Measurements from ENCODE around the gene ARPC1B.
"Not testable (repeated sequence)": the region's sequence is repeated elsewhere in the genome, so short reads cannot be mapped to it uniquely, and the experiment has no call there.

Gene ARPC1B

DNA sequence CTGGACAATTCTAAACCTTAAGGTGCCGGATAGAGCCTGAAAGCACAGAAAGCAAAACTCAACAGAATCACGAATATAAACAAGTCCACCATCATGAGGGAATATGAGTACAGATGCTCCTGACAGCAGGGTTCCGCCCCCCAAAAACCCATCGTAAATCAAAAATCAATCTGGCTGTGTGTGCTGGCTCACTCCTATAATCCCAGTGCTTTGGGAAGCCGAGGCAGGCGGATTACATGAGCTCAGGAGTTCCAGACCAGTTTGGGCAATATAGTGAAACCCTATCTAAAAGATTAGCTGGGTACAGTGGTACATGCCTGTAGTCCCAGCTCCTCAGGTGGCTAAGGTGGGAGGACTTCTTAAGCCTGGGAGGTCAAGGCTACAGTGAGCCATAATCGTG lies 46.5 kb downstream of the ARPC1B start:
- no peaks in the 10 kb centered on the region for H3K4me1 ChIP-seq (ENCODE audit: insufficient read depth, low read length)
- no peak overlapping the region for H3K9ac ChIP-seq (ENCODE audit: low read length)
- no peaks in the 10 kb centered on the region for H3K27me3 ChIP-seq (ENCODE audit: control insufficient read depth in 1 of 2, insufficient read depth in 2 of 2, low read length in 2 of 2)
- H3K9me3 ChIP-seq (ENCODE audit: low read length): no peaks in the 10 kb centered on the region
- no peak overlapping the region for H3K4me3 ChIP-seq (ENCODE audit: low read depth in 1 of 2, low read length in 2 of 2)
- no peak overlapping the region for H3K27ac ChIP-seq (ENCODE audit: low read depth, low read length)
- peaks cover 67% of the 10 kb centered on the region for H3K36me3 ChIP-seq (ENCODE audit: insufficient read depth, low read length)

DNA sequence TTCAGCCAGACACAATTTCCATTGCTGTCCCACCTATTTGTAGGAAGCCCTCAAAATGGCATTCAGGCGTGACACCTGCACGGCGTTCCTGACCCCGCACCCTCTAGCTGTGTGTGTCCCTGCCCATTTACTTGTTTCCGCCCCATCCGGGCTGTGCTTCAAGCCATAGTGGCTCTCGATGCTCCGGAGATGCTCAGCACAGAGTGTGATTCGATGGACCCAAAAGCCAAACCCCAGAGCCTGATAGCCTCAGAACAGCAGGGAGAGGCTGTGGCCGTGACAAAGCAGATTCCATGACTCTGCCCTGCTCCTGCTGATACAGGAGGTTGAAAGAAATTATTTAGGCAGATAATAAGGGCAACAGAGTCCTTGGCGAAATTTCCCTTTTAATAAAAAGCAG lies 47.7 kb downstream of the ARPC1B start:
- H3K27me3 ChIP-seq (ENCODE audit: control insufficient read depth in 1 of 2, insufficient read depth in 2 of 2, low read length in 2 of 2): no peaks in the 10 kb centered on the region
- no peak overlapping the region for H3K4me3 ChIP-seq (ENCODE audit: low read depth in 1 of 2, low read length in 2 of 2)
- no peaks in the 10 kb centered on the region for H3K9me3 ChIP-seq (ENCODE audit: low read length)
- no peak overlapping the region for H3K27ac ChIP-seq (ENCODE audit: low read depth, low read length)
- H3K9ac ChIP-seq (ENCODE audit: low read length): no peak overlapping the region
- H3K36me3 ChIP-seq (ENCODE audit: insufficient read depth, low read length): peaks cover 55% of the 10 kb centered on the region
- H3K4me1 ChIP-seq (ENCODE audit: insufficient read depth, low read length): no peaks in the 10 kb centered on the region

DNA sequence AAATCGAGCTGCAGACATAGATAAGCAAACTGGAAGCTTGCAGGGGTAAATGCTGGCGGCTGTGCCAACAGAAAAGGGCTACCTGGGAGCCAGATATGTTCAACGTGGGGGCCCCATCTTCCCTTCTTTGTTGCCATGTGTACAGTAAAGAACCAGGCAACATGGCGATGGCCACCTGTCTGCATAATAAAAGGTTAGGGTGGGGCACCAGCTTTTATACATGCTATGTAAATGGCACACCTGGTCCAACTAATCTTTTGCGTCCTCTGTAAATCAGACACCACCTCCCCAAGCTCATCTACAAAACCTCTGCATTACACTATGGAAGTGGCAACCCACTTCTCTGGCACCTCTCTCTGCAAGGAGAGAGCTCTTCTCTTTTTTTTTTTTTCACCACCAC lies 48.1 kb downstream of the ARPC1B start:
- Histone ChIP-seq H3K27me3 (ENCODE audit: control insufficient read depth in 1 of 2, insufficient read depth in 2 of 2, low read length in 2 of 2) (no peaks in the 10 kb centered on the region), H3K9ac (ENCODE audit: low read length) (no peak overlapping the region), H3K27ac (ENCODE audit: low read depth, low read length) (no peak overlapping the region), H3K4me3 (ENCODE audit: low read depth in 1 of 2, low read length in 2 of 2) (no peak overlapping the region), H3K4me1 (ENCODE audit: insufficient read depth, low read length) (no peaks in the 10 kb centered on the region), H3K36me3 (ENCODE audit: insufficient read depth, low read length) (peaks cover 51% of the 10 kb centered on the region), H3K9me3 (ENCODE audit: low read length) (no peaks in the 10 kb centered on the region)

DNA sequence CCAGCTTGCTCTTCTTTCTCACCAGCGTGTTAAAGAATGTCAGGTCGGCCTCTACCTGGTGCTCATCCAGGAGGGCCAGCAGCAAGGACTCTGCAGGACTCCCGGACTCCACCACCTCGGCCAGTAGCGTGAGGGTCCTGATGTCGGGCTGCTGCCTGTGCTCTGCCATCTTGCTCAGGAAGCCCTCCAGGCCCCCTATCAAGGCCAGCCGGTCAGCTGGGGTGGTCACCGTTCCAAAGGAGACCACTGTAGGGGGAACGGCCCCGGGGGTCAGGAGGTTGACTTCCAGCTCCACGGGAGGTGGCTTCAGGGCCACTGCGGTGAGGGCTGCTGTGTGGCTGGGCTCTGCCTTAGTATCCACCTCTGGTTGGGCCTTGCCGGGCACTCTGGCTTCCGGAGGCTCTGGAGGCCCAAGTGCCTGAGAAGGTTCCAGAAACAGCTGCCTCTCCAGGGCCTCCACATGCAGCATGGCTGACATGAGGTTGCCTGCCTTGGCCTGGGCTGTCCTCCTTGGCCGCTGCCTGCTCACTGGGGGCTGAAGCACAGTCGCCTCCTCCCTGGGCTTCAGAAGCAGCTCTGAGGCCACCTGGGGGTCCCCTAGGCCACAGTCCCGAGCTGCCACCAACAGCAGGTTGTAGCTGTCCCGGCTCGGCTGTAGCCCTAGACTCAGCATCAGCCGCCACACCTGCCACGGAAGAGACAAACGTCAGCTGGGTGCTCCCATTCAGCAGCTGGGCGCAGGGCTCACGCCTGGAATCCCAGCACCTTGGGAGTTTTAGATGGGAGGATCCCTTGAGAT lies 50.6 kb downstream of the ARPC1B start:
- no peak overlapping the region for H3K27ac ChIP-seq (ENCODE audit: low read depth, low read length)
- H3K4me3 ChIP-seq (ENCODE audit: low read depth in 1 of 2, low read length in 2 of 2): no peak overlapping the region
- no peaks in the 10 kb centered on the region for H3K9me3 ChIP-seq (ENCODE audit: low read length)
- H3K36me3 ChIP-seq (ENCODE audit: insufficient read depth, low read length): peaks cover 40% of the 10 kb centered on the region
- H3K4me1 ChIP-seq (ENCODE audit: insufficient read depth, low read length): no peaks in the 10 kb centered on the region
- H3K27me3 ChIP-seq (ENCODE audit: control insufficient read depth in 1 of 2, insufficient read depth in 2 of 2, low read length in 2 of 2): no peaks in the 10 kb centered on the region
- H3K9ac ChIP-seq (ENCODE audit: low read length): no peak overlapping the region

DNA sequence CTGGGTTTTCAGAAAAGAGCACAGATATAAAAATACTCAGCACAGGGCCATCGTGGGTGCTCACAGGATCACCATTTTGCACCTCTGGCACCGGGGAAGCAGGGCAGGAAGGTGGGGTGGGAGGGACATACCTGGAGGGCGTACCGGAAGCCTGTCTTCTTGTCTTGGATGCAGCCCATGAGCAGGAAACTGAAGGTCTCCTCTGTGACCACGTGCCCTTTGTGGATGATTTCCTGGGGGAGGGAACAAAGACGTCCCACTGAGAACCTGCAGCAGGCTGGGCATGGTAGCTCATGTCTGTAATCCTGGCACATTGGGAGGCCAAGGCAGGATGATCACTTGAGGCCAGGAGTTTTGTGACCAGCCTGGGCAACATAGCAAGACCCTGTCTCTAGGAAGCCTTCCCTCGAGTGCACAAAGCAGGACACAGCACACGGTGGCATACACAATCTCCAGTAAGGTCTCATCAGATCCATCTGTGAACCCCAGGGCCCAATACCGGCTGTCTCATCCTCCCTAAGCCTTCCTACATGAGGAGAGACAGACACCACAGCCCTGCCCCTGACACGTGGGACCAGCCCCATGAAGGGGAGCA lies 54.5 kb downstream of the ARPC1B start:
- H3K9ac ChIP-seq (ENCODE audit: low read length): no peak overlapping the region
- no peaks in the 10 kb centered on the region for H3K4me1 ChIP-seq (ENCODE audit: insufficient read depth, low read length)
- no peaks in the 10 kb centered on the region for H3K9me3 ChIP-seq (ENCODE audit: low read length)
- H3K27me3 ChIP-seq (ENCODE audit: control insufficient read depth in 1 of 2, insufficient read depth in 2 of 2, low read length in 2 of 2): no peaks in the 10 kb centered on the region
- H3K4me3 ChIP-seq (ENCODE audit: low read depth in 1 of 2, low read length in 2 of 2): no peak overlapping the region
- peaks cover 39% of the 10 kb centered on the region for H3K36me3 ChIP-seq (ENCODE audit: insufficient read depth, low read length)
- H3K27ac ChIP-seq (ENCODE audit: low read depth, low read length): no peak overlapping the region

DNA sequence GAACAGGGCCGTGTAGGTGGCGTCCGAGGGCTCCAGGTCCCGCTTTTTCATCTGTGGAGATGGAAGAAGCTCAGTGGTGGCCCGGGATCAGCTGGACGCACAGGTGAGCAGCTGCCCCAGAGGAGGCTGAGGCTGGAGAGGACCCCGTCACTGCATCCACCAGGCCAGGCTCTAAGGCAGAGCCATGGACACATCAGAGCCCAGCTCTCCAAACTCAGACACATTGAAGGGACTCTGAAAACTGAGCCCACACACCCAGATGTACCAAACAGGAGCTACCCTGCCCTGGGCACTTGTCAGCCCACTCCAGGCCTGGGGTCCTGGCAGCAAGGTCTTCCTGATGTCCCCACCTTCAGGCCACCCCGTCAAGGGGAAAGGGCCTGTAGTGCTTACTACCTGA lies 55.2 kb downstream of the ARPC1B start:
- H3K9me3 ChIP-seq (ENCODE audit: low read length): no peaks in the 10 kb centered on the region
- no peak overlapping the region for H3K4me3 ChIP-seq (ENCODE audit: low read depth in 1 of 2, low read length in 2 of 2)
- no peak overlapping the region for H3K27ac ChIP-seq (ENCODE audit: low read depth, low read length)
- H3K4me1 ChIP-seq (ENCODE audit: insufficient read depth, low read length): no peaks in the 10 kb centered on the region
- no peaks in the 10 kb centered on the region for H3K27me3 ChIP-seq (ENCODE audit: control insufficient read depth in 1 of 2, insufficient read depth in 2 of 2, low read length in 2 of 2)
- no peak overlapping the region for H3K9ac ChIP-seq (ENCODE audit: low read length)
- peaks cover 33% of the 10 kb centered on the region for H3K36me3 ChIP-seq (ENCODE audit: insufficient read depth, low read length)

DNA sequence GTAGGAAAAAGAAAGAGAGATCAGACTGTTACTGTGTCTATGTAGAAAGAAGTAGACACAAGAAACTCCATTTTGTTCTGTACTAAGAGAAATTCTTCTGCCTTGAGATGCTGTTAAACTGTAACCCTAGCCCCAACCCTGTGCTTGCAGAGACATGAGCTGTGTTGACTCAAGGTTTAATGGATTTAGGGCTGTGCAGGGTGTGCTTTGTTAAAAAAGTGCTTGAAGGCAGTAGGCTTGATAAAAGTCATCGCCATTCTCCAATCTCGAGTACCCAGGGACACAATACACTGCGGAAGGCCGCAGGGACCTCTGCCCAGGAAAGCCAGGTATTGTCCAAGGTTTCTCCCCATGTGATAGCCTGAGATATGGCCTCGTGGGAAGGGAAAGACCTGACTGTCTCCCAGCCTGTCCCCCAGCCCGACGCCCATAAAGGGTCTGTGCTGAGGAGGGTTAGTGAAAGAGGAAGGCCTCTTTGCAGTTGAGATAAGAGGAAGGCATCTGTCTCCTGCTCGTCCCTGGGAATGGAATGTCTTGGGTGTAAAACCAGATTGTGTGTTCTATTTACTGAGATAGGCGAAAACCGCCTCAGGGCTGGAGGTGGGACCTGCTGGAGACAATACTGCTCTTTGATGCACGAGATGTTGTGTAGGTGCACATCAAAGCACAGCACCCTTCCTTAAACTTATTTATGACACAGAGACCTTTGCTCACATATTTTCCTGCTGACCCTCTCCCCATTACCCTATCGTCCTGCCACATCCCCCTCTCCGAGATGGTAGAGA lies 57.4 kb downstream of the ARPC1B start:
- H3K27ac ChIP-seq (ENCODE audit: low read depth, low read length): not testable (repeated sequence)
- peaks cover 31% of the 10 kb centered on the region for H3K36me3 ChIP-seq (ENCODE audit: insufficient read depth, low read length)

DNA sequence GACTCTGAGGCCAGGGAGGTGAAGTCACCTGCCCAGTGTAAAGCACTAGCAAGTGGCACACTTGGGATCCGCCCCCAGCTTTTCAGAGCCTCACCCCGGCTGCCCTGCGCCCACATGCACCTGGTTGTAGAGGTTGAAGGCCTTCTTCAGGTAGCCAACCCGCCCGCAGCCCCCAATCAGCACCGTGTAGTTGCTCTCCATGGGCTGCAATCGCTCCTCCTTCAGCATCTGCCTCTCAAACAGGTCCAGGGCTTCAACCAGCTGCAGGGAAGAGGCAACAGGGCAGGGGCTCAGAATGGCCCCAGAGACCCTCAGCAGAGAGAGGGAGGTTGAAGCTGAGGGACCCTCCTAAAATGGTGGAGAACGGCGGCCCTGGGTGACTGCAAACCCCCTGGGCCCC lies 58.6 kb downstream of the ARPC1B start:
- Histone ChIP-seq H3K4me3 (ENCODE audit: low read depth in 1 of 2, low read length in 2 of 2) (no peak overlapping the region), H3K27me3 (ENCODE audit: control insufficient read depth in 1 of 2, insufficient read depth in 2 of 2, low read length in 2 of 2) (no peaks in the 10 kb centered on the region), H3K36me3 (ENCODE audit: insufficient read depth, low read length) (peaks cover 31% of the 10 kb centered on the region), H3K9ac (ENCODE audit: low read length) (no peak overlapping the region), H3K27ac (ENCODE audit: low read depth, low read length) (no peak overlapping the region), H3K4me1 (ENCODE audit: insufficient read depth, low read length) (peaks cover 5% of the 10 kb centered on the region), H3K9me3 (ENCODE audit: low read length) (no peaks in the 10 kb centered on the region)

More for the DNA sequence above, 57.4 kb downstream of the ARPC1B start:
- H3K4me1 ChIP-seq (ENCODE audit: insufficient read depth, low read length); H3K4me3 ChIP-seq (ENCODE audit: low read depth in 1 of 2, low read length in 2 of 2); H3K9ac ChIP-seq (ENCODE audit: low read length); H3K9me3 ChIP-seq (ENCODE audit: low read length); H3K27me3 ChIP-seq (ENCODE audit: control insufficient read depth in 1 of 2, insufficient read depth in 2 of 2, low read length in 2 of 2): not testable (repeated sequence)

DNA sequence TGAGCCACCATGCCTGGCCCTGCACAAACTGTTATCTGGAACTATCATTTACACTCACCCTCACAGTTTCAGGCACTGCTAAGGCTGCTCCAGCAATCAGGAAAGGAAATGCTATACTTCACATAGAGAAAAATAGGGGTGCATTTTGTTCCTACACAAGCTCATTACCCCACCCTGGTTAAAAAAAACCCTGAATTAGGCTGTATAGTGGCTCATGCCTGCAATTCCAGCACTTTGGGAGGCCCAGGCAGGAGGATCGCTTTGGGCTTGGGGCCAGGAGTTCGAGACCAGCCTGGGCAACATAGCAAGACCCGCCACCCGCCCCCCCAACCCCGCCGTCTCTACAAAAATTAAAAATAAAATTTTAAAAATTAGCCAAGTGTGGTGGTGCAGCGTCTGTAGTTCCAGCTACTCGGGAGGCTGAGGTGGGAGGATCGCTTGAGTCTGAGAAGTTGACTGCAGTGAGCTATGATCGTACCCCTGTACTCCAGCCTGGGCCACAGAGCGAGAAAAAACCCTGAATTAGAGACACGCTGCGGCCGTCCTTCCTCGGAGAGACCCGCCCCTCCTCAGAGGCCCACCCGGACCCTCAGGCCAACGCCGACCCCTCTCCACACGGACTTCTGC lies 63.5 kb downstream of the ARPC1B start:
- H3K27me3 ChIP-seq (ENCODE audit: control insufficient read depth in 1 of 2, insufficient read depth in 2 of 2, low read length in 2 of 2): no peaks in the 10 kb centered on the region

DNA sequence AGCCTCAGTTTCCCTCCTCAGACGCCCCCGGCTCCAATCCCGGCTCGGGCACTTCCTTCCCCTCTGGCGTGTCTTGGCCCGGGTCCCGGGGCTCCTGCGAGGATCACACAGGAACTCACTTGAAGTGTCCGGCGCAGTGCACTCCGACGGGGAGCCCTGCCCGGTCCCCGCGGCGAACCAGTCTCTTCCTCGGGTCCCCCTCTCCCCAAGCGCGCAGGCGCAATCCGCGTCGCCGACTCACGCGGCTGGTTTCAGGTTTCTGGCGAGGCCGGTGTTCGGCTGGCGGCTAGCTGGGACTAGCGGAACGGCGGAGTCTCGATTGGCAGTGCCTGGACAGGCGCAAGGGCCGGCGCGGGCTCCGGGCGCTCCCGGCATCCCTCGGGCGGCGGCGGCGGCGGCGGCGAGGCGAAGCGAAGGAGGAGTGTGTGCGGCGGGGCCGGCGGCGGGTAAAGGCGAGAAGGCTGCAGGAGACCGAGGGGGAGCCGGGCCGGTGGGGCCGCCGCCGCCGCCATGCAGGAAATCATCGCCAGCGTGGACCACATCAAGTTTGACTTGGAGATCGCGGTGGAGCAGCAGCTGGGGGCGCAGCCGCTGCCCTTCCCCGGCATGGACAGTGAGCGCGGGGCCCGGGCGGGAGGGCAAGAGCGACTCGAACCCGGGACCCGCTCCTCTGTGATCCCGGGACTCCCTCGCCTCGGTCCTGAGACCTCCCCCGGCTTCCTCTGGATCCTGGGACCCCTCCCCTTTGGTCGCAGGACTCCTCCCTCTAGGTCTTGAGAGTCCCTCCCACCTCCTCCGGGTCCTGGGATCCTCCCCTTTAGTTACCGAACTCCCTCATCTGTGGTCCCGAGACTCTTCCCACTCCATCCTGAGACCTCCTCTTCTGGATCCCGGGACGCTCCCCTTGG lies 64.3 kb downstream of the ARPC1B start, which contains the start of the genes CPSF4 and PTCD1:
CPSF4 (plus strand) TSS at position 371 of the 908 bp plus-strand sequence; CDS start at position 511, 140 bp downstream.
PTCD1 (minus strand) TSS at position 226 of the 908 bp plus-strand sequence. CDS start 3,556 bp downstream, outside the sequence.
- no peaks in the 10 kb centered on the region for H3K27me3 ChIP-seq (ENCODE audit: control insufficient read depth in 1 of 2, insufficient read depth in 2 of 2, low read length in 2 of 2)
- peak within 1 kb of the TSS; percentile 75 to 97 for H3K4me3 ChIP-seq (ENCODE audit: low read depth in 1 of 2, low read length in 2 of 2)
- H3K27ac ChIP-seq (ENCODE audit: low read depth, low read length): peak within 1 kb of the TSS; percentile 81
- peaks cover 6% of the 10 kb centered on the region for H3K36me3 ChIP-seq (ENCODE audit: insufficient read depth, low read length)
- H3K9me3 ChIP-seq (ENCODE audit: low read length): no peaks in the 10 kb centered on the region
- peak within 1 kb of the TSS; percentile 84 for H3K9ac ChIP-seq (ENCODE audit: low read length)
- H3K4me1 ChIP-seq (ENCODE audit: insufficient read depth, low read length): peaks cover 20% of the 10 kb centered on the region

More for the DNA sequence above, 63.5 kb downstream of the ARPC1B start:
- Histone ChIP-seq H3K36me3 (ENCODE audit: insufficient read depth, low read length) (peaks cover 4% of the 10 kb centered on the region), H3K4me1 (ENCODE audit: insufficient read depth, low read length) (peaks cover 20% of the 10 kb centered on the region), H3K27ac (ENCODE audit: low read depth, low read length) (peak overlapping the region; percentile 81), H3K4me3 (ENCODE audit: low read depth in 1 of 2, low read length in 2 of 2) (peak overlapping the region; percentile 75 to 97), H3K9me3 (ENCODE audit: low read length) (no peaks in the 10 kb centered on the region), H3K9ac (ENCODE audit: low read length) (peak overlapping the region; percentile 65)
